Putamen (tissue), 1 donor: ENCODE results near the gene NT5E.
"Not testable (repeated sequence)": the region's sequence is repeated elsewhere in the genome, so short reads cannot be mapped to it uniquely, and the experiment has no call there.

ENCODE experiments used
- DNase-seq: peaks from one replicate; pipeline ENCODE4 v3.0.0-alpha.2; 2016; ENCODE audit warnings: low spot score

Gene NT5E

DNA sequence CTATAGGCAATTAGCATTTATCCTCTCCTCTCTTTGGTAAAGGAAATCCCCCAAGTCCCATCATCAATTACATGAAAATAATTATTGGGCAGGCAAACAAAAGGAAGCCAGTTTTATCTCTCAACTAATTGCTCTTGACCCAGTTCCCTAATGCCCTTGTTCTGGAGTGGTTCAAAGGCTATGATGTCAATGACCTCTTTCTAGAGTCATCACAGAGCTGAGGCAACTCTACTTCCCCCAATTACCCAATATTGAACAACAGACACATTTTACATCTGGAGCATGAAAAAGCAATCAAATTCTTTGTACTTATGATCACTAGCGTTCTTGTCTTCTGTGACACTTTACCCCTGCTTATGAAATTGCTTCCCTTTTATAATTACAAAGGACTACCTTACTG is 43.5 kb downstream of the NT5E start:
- DNase-seq = no peak

DNA sequence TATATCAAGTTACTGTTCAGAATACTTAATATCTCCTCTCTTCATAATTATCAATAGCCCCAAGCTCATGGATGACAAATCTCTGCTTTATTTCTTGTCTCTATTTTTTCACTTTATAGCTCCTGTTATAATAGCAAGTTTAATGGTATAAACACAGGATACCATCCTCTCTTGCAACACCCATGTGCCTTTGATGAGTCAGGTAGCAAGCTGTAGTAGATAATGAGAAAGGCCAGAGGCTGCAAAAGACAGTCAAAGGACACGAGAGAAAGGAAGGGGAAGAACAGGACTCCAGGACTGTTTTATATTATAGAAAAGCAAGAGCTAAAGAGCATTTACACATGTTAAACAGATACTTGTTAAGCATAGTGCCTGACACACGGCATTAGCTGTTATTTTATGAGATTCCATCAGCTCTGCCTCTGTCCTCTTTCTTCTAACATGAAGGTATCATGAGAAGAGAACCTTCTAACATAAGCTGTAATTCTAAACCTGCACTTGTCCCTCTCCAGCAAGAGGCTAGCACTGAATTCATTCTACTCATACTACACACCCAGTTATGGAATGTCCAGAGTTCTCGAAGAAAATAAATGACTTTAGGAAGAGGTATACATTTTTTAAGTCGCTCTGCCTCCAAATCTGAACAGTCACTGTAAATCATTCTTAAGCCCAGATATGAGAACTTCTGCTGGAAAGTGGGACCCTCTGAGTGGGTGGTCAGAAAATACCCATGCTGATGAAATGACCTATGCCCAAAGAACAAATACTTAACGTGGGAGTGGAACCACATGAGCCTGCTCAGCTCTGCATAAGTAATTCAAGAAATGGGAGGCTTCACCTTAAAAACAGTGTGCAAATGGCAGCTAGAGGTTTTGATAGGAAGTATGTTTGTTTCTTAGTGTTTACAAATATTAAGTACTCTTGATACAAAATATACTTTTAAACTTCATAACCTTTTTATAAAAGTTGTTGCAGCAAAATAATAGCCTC is 45.0 kb downstream of the NT5E start:
- no peak for DNase-seq

DNA sequence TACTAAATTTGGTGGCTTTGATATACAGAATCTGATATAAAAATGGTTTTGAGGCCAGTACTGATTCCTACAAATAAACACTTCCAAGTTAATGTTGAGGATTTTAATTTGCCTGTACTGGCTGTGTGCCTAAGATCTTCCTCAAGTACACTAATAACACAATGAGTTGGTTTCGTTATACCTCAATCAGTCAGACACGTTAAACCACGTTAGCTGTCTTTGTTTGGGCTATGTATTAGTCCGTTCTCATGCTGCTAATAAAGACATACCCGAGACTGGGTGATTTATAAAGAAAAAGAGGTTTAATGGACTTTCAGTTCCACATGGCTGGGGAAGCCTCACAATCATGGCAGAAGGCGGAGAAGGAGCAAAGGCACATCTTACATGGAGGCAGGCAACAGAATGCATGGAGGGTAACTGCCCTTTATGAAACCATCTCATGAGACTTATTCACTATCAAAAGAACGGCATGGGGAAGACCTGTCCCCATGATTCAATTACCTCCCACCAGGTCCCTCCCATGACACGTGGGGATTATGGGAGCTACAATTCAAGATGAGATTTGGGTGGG is 46.2 kb downstream of the NT5E start:
- DNase-seq = no peak

DNA sequence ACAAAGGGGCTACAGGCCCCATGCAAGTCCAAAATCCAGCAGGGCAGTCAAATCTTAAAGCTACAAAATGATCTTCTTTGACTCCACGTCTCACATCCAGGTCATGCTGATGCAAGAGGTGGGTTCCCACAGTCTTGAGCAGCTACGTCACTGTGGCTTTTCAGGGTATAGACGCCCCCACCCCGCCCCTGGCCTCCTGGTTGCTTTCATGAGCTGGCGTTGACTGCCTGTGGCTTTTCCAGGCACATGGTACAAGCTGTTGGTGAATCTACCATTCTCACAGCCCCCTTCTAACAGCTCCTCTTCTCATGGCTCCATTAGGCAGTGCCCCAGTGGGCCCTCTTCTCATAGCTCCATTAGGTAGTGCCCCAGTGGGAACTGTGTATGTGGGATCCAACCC is 47.0 kb downstream of the NT5E start:
- no peak for DNase-seq

DNA sequence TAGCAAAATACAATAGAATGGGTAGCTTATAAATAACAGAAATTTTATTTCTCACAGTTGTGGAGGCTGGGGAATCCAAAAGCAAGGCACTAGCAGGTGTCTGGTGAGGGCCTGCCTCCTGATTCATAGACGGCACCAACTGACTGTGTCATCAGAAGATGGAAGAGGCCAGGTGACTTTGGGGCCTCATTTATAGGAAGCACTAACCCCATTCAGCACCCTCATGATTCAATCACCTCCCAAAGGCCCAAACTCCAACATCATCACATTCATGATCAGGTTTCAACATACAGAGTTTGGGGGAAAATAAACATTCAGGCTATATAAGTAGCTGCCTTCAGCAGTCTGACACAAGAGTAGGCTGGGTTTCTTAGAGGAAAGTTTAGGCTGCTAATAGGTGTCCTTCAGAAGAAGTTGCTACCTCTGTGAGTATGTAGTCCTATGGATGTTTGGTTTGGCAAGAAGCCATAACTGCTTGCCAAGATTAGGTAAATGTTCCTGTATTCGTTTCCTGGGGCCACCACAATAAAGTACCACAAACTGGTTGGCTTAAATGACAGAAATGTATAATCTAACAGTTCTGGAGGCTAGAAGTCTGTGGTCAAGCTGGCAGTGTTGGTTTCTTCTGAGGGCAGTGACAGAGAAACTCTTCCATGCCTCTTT is 48.8 kb downstream of the NT5E start:
- DNase-seq = no peak

DNA sequence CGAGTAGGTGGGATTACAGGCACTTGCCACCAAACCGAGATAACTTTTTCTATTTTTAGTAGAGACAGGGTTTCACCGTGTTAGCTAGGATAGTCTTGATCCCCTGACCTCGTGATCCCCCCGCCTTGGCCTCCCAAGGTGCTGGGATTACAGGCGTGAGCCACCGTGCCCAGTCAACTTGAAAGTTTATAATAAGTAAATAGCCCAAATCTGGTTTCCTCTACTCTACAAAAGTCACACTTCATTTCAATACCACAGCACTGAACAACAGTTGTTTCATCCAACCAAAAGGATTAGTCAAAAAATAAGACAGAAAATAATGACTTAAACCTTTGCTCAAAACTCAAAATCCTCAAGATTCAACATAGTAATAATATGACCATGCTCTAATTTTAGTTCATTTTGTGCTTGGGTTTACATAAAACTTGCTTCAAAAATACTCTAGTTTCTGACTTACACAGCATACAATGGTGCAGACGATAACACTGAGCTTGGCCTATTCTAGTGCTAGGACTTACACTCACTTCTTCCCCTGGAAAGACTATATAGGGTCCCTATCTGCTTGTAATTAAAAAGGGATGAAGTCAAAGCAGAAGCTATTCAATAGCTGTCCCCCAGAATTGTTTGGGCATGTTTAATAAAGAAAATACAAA is 56.7 kb downstream of the NT5E start:
- no peak for DNase-seq

DNA sequence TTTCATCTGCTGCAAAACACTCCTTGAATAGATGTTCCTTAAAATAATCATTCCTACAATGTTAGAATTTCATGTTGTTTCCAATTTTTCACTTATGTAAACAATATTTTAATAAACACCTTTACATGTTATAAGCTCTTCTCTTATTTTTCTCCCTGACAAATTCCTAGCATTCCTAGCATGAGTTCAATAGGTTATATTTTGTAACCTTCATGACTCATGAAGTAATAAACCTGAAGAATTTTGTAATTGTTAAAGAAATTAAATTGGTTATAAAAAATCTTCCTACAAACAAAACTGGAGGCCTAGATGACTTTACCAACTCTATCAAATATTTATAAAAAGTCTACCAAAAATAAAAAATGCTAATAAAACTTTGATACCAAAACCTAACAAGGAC is 66.3 kb downstream of the NT5E start:
- no peak for DNase-seq

DNA sequence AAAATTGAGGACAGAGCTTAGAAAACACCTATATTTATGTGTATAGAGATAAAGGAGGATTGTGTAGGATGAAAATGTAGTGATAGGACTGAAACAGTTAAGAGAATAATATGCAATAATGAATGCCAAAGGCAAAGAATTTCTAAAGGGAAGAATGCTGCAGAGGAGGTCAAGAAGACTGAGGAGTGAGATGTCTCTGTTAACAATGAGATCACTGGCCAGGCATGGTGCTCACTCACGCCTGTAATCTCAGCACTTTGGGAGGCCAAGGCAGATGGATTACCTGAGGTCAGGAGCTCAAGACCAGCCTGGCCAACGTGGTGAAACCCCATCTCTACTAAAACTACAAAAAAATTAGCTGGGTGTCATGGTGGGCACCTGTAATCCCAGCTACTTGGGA is 74.4 kb downstream of the NT5E start:
- not testable (repeated sequence) for DNase-seq

DNA sequence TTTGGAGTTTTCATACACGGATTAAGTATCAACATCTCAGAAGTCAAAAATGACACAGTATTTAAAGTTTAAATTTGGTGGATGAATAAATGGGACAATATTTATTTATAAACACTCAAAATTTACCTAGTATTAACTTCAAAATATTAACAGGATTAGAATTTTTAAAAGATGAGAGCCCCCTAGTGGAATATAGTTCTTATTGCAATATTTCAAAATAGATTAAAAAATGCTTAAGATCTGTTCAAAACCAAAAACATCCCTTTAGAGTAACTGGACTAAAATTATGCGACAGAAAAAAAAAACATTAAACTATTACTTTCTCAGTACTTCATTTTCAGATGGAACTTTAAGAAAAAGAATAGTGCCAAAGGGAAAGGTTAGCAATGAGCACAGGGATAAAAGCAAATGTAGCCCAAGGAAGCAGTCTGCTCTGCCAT is 87.2 kb downstream of the NT5E start:
- no peak for DNase-seq

DNA sequence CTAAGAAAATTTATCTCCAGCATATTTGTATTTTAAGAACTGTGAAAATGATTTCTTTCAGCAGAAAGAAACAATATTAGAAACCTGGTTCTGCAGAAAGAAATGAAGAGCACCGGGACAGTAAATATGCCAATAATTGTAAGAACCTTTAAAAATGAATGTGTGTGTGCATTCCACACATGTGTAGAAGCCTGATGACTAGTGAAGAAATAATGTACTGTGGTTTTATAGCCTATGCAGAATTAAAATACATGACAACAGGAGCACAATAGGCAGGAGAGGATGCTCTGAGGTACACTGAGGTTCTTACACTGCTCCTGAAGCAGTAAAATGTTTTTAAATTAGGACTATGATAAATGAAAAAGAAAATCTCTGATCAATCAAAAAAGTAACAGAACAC is 94.9 kb downstream of the NT5E start:
- DNase-seq = no peak
